Common myeloid progenitor, CD34-positive (primary cell): ENCODE measurements around the gene SMTNL2.
A peak's percentile ranks its signal among the peaks of the same experiment; 100 is the strongest.

Experiments used
- CTCF ChIA-PET: fragments of 350-600 bp; sonication (Branson Sonifier 250); formaldehyde crosslinking; loops from one replicate; lab custom pipeline; 2021; ENCODE audit warnings: antibody characterized with exemption; lab: Charles Lee
- POLR2A ChIA-PET: fragments of 350-600 bp; sonication (Branson Sonifier 250); formaldehyde crosslinking; loops from one replicate; lab custom pipeline; 2021; ENCODE audit warnings: antibody characterized with exemption; lab: Charles Lee
- DNase-seq, 3 donors: peaks; one replicate each; pipeline versions ENCODE4 v3.0.0 to v3.0.0-alpha.2; 2013
- H3K27ac ChIP-seq, 2 experiments: 1 replicate in 1 of 2; 2 replicates in 1 of 2; pipeline ENCODE4 v1.7.0; 2013; ENCODE audit warnings: inconsistent platforms in 2 of 2, low read length in 2 of 2, mild to moderate bottlenecking in 2 of 2, low read depth in 1 of 2, moderate library complexity in 1 of 2; ENCODE audit not compliant: severe bottlenecking in 2 of 2, insufficient read depth in 1 of 2, poor library complexity in 1 of 2
- H3K27me3 ChIP-seq, 5 experiments: replicated peaks in 2 of 5; 1 replicate in 3 of 5; 2 replicates in 2 of 5; pipeline versions ENCODE4 v1.6.1 to v1.7.0; 2013; ENCODE audit warnings: low read length in 4 of 5, mild to moderate bottlenecking in 2 of 5, moderate library complexity in 2 of 5, inconsistent platforms in 1 of 5; ENCODE audit not compliant: insufficient read depth in 5 of 5, control insufficient read depth in 4 of 5
- H3K36me3 ChIP-seq, 4 experiments: 1 replicate in 2 of 4; 2 replicates in 2 of 4; pipeline versions ENCODE4 v1.6.1 to v1.7.0; 2013; ENCODE audit warnings: low read length in 3 of 4, control low read depth in 1 of 4, mild to moderate bottlenecking in 1 of 4; ENCODE audit not compliant: control insufficient read depth in 4 of 4, insufficient read depth in 4 of 4
- H3K4me1 ChIP-seq, 4 experiments: 1 replicate in 3 of 4; 2 replicates in 1 of 4; pipeline versions ENCODE4 v1.6.1 to v1.7.1; 2013; ENCODE audit warnings: low read length in 3 of 4, mild to moderate bottlenecking in 3 of 4, control low read depth in 1 of 4, inconsistent platforms in 1 of 4, moderate library complexity in 1 of 4; ENCODE audit not compliant: control insufficient read depth in 4 of 4, insufficient read depth in 4 of 4; ENCODE audit errors: control extremely low read depth in 1 of 4
- H3K4me3 ChIP-seq, 7 experiments: 1 replicate in 4 of 7; 2 replicates in 3 of 7; pipeline versions ENCODE4 v1.5.1 to v1.7.0; 2013; ENCODE audit warnings: mild to moderate bottlenecking in 7 of 7, low read length in 6 of 7, moderate library complexity in 6 of 7, inconsistent platforms in 2 of 7, low read depth in 2 of 7, control low read depth in 1 of 7; ENCODE audit not compliant: insufficient read depth in 4 of 7, control insufficient read depth in 1 of 7; ENCODE audit errors: extremely low read depth in 1 of 7
- H3K9me3 ChIP-seq, 5 experiments: 1 replicate in 4 of 5; 2 replicates in 1 of 5; pipeline versions ENCODE4 v1.6.1 to v1.7.1; 2013; ENCODE audit warnings: low read length in 4 of 5, mild to moderate bottlenecking in 2 of 5, inconsistent platforms in 1 of 5, low read depth in 1 of 5, moderate library complexity in 1 of 5; ENCODE audit not compliant: control insufficient read depth in 4 of 5, insufficient read depth in 2 of 5; ENCODE audit errors: control extremely low read depth in 1 of 5
- WGBS: methylation state at CpG from one replicate; pipeline ENCODE4 v1.1.5; 2013; ENCODE audit not compliant: insufficient coverage; 5-methylcytosine and 5-hydroxymethylcytosine counted together

The SMTNL2 gene

GRCh38 chr17:4560421-4560820, 23.9 kb upstream of the SMTNL2 start, which contains the start of gene GGT6:
Gene GGT6 (minus strand): TSS chr17:4560577. CDS start chr17:4560521, 56 bp downstream.
- ChIA-PET POLR2A (no interaction called here), CTCF (interaction anchor here (0.7 to 1.9 kb wide), 2 partner anchors 20 to 65 kb away, joined by 3 to 4 read pairs; no protein-coding TSS in a partner anchor)
- no peaks in the 10 kb centered on the region for H3K27me3 ChIP-seq
- H3K9me3 ChIP-seq, result no peaks in the 10 kb centered on the region
- H3K36me3 ChIP-seq, result no peaks in the 10 kb centered on the region
- no peak within 1 kb of the TSS for H3K4me3 ChIP-seq
- H3K4me1 ChIP-seq, result peaks cover 0 to 17% (median 15%) of the 10 kb centered on the region in 4 experiments
- no peak for DNase-seq
- WGBS, result 83% methylated on average over 8 of the region's 12 CpGs
- H3K27ac ChIP-seq, result no peak within 1 kb of the TSS

GRCh38 chr17:4560837-4561256, 23.5 kb upstream of the SMTNL2 start:
- no peak for DNase-seq
- CTCF ChIA-PET, result interaction anchor here (0.7 kb wide), 1 partner anchor 21 kb away, joined by 3 read pairs; no protein-coding TSS in a partner anchor
- POLR2A ChIA-PET, result no interaction called here

GRCh38 chr17:4562015-4562969, 22.0 kb upstream of the SMTNL2 start:
- WGBS, result 83% methylated on average over 8 of the region's 8 CpGs

More at GRCh38 chr17:4560837-4561256, 23.5 kb upstream of the SMTNL2 start:
- WGBS, result 100% methylated on average over 6 of the region's 11 CpGs
- no peaks in the 10 kb centered on the region for H3K9me3 ChIP-seq
- no peak overlapping the region for H3K27ac ChIP-seq
- H3K36me3 ChIP-seq, result no peaks in the 10 kb centered on the region
- H3K4me3 ChIP-seq, result no peak overlapping the region
- H3K4me1 ChIP-seq, result peaks cover 2 to 16% (median 12%) of the 10 kb centered on the region in 4 experiments
- no peaks in the 10 kb centered on the region for H3K27me3 ChIP-seq

GRCh38 chr17:4565209-4566141, 18.9 kb upstream of the SMTNL2 start:
- Histone ChIP-seq H3K9me3 (no peaks in the 10 kb centered on the region), H3K27ac (no peak overlapping the region), H3K36me3 (no peaks in the 10 kb centered on the region), H3K27me3 (no peaks in the 10 kb centered on the region), H3K4me1 (peaks cover 2 to 21% (median 8%) of the 10 kb centered on the region in 4 experiments), H3K4me3 (peak overlapping the region in 1 of 7 experiments; percentile 43)
- CTCF ChIA-PET, result interaction anchor here (0.6 to 4.4 kb wide), 19 partner anchors 10 to 145 kb away, joined by 3 to 62 read pairs (median 4); partner anchors contain the start of gene MYBBP1A
- 47% methylated on average over 10 of the region's 16 CpGs for WGBS
- DNase-seq, result peak; percentile 68 to 86 (median 84)
- POLR2A ChIA-PET, result no interaction called here

More at GRCh38 chr17:4562015-4562969, 22.0 kb upstream of the SMTNL2 start:
- peak in 2 of 3 donors; percentile 22 to 23 for DNase-seq
- Histone ChIP-seq H3K36me3 (no peaks in the 10 kb centered on the region), H3K4me3 (no peak overlapping the region), H3K9me3 (no peaks in the 10 kb centered on the region), H3K4me1 (peaks cover 2 to 13% (median 7%) of the 10 kb centered on the region in 4 experiments), H3K27ac (no peak overlapping the region), H3K27me3 (no peaks in the 10 kb centered on the region)
- CTCF ChIA-PET, result interaction anchor here (0.8 to 2.0 kb wide), 11 partner anchors 10 to 144 kb away, joined by 3 to 6 read pairs (median 3); no protein-coding TSS in a partner anchor
- POLR2A ChIA-PET, result interaction anchor here (0.5 to 0.6 kb wide), 2 partner anchors 79 to 344 kb away, joined by 3 to 4 read pairs; partner anchors contain the start of gene ALOX15

- POLR2A ChIA-PET, result no interaction called here
- peaks cover 2 to 21% (median 8%) of the 10 kb centered on the region in 4 experiments for H3K4me1 ChIP-seq
- H3K27ac ChIP-seq, result no peak overlapping the region
- CTCF ChIA-PET, result interaction anchor here (0.6 to 4.4 kb wide), 25 partner anchors 9 to 189 kb away, joined by 3 to 62 read pairs (median 5); partner anchors contain the start of genes MYBBP1A and SMTNL2
- H3K27me3 ChIP-seq, result no peaks in the 10 kb centered on the region
- H3K9me3 ChIP-seq, result no peaks in the 10 kb centered on the region
- no peaks in the 10 kb centered on the region for H3K36me3 ChIP-seq
- peak; percentile 38 to 58 (median 47) for DNase-seq
- H3K4me3 ChIP-seq, result no peak overlapping the region
- WGBS, result 22% methylated on average over 3 of the region's 5 CpGs
These were observed 17.5 kb upstream of the SMTNL2 start for GRCh38 chr17:4566785-4567184.

GRCh38 chr17:4569591-4569990, 14.7 kb upstream of the SMTNL2 start:
- no peaks in the 10 kb centered on the region for H3K9me3 ChIP-seq
- POLR2A ChIA-PET, result no interaction called here
- WGBS, result 60% methylated on average over 1 of the region's 1 CpG
- no peaks in the 10 kb centered on the region for H3K36me3 ChIP-seq
- DNase-seq, result peak in 2 of 3 donors; percentile 41 to 56
- CTCF ChIA-PET, result interaction anchor here (0.7 to 3.9 kb wide), 7 partner anchors 14 to 57 kb away, joined by 3 to 62 read pairs (median 3); no protein-coding TSS in a partner anchor
- no peaks in the 10 kb centered on the region for H3K27me3 ChIP-seq
- H3K4me3 ChIP-seq, result no peak overlapping the region
- no peak overlapping the region for H3K27ac ChIP-seq
- H3K4me1 ChIP-seq, result peaks cover 0 to 12% (median 4%) of the 10 kb centered on the region in 4 experiments
